Ascending aorta (tissue), 2 donors: ENCODE results near the gene HSD17B10. TPM values are rescaled to one million over a fixed set of nuclear protein-coding genes. Genes with fewer than 3 reads are reported as not detected.
"Not testable (repeated sequence)": the region's sequence is repeated elsewhere in the genome, so short reads cannot be mapped to it uniquely, and the experiment has no call there.

ENCODE experiments used
- DNase-seq, 2 donors: peaks; one replicate each; pipeline ENCODE4 v3.0.0-alpha.2; 2019; ENCODE audit warnings: low spot score in 2 of 2
- H3K27ac ChIP-seq, 2 donors: fragments of 200-600 bp; sonication (generic); one replicate each; pipeline ENCODE4 v1.5.1; 2016 to 2017; ENCODE audit warnings: mild to moderate bottlenecking in 1 of 2
- H3K27me3 ChIP-seq: fragments of 200-600 bp; sonication (generic); one replicate; pipeline ENCODE4 v1.5.1; 2017
- H3K36me3 ChIP-seq, 2 donors: fragments of 200-600 bp; sonication (generic); one replicate each; pipeline ENCODE4 v1.5.1; 2016
- H3K4me1 ChIP-seq, 2 donors: fragments of 200-600 bp; sonication (generic); one replicate each; pipeline ENCODE4 v1.5.1; 2016 to 2017; ENCODE audit warnings: mild to moderate bottlenecking in 1 of 2
- H3K4me3 ChIP-seq, 2 donors: fragments of 200-600 bp; sonication (generic); one replicate each; pipeline ENCODE4 v1.5.1; 2016 to 2017; ENCODE audit warnings: mild to moderate bottlenecking in 1 of 2
- H3K9me3 ChIP-seq, 2 donors: fragments of 200-600 bp; sonication (generic); one replicate each; pipeline ENCODE4 v1.5.1; 2016
- intact Hi-C: fragments of 100-400 bp; cut with DNase I; formaldehyde crosslinking; loops from one replicate; pipeline ENCODE4 v1.15.1; 2023
- total RNA-seq: library from RNA; depleted of rRNA; stranded (reverse); fragments of >200 nt; gene quantifications from one replicate; pipeline ENCODE4 v1.1.0, GENCODE V29; 2016
- TF ChIP-seq, protein P1 (sequence below), 3 experiments: fragments of 200-600 bp in 2 of 3; fragments of 450-650 bp in 1 of 3; sonication (generic) in 2 of 3; IDR thresholded peaks; one replicate each; pipeline ENCODE4 v1.5.1; 2016 to 2019; ENCODE audit warnings: antibody characterized with exemption in 3 of 3, mild to moderate bottlenecking in 1 of 3, moderate library complexity in 1 of 3

The HSD17B10 gene
- total RNA-seq, 1 donor from 2014 or later = 21.5 TPM

DNA sequence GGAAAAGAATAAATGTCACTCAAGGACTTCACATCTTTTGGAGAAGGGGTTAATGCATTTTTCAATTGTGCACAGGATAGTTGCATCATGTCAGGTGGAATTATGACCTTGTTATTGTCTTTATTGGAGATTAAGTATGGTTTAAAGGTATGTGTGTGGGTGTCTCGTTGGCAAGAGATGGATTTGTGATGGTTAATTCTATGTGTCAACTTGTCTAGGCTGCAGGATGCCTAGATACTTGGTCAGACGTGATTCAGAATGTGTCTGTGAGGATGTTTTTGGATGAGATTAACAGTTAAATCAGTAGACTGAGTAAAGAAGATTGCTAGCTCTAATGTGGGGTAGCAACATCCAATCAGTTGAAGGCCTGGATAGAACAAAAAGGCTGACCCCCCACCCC is 42.2 kb upstream of the HSD17B10 start:
- Histone ChIP-seq H3K27me3 (no peaks in the 10 kb centered on the region), H3K4me3 (no peak overlapping the region), H3K27ac (no peak overlapping the region), H3K36me3 (no peaks in the 10 kb centered on the region), H3K9me3 (no peaks in the 10 kb centered on the region), H3K4me1 (no peaks in the 10 kb centered on the region)
- TF ChIP-seq, protein P1, sequence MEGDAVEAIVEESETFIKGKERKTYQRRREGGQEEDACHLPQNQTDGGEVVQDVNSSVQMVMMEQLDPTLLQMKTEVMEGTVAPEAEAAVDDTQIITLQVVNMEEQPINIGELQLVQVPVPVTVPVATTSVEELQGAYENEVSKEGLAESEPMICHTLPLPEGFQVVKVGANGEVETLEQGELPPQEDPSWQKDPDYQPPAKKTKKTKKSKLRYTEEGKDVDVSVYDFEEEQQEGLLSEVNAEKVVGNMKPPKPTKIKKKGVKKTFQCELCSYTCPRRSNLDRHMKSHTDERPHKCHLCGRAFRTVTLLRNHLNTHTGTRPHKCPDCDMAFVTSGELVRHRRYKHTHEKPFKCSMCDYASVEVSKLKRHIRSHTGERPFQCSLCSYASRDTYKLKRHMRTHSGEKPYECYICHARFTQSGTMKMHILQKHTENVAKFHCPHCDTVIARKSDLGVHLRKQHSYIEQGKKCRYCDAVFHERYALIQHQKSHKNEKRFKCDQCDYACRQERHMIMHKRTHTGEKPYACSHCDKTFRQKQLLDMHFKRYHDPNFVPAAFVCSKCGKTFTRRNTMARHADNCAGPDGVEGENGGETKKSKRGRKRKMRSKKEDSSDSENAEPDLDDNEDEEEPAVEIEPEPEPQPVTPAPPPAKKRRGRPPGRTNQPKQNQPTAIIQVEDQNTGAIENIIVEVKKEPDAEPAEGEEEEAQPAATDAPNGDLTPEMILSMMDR (IDR thresholded peaks at IDR 0.05) = no peak
- intact Hi-C loops = no loop called here
- DNase-seq = no peak

DNA sequence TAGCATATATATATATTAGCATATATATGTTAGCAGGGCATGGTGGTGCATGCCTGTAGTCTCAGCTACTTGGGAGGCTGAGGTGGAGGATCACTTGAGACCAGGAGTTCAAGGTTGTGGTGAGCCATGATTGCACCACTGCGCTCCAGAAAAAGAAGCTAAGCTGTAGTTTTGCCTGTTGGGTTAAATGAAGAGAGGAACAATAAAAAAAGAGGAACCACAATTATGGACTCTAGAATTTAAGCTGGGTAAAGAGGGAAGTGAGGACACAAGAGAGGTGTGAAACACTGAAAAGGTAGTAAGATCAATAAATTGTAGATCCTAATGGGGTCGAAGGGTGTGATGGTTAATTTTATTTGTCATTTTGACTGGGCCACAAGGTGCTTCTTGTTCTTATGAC is 40.5 kb upstream of the HSD17B10 start:
- H3K9me3 ChIP-seq = no peaks in the 10 kb centered on the region
- no peaks in the 10 kb centered on the region for H3K4me1 ChIP-seq
- H3K27ac ChIP-seq = no peak overlapping the region
- DNase-seq = no peak
- no peak overlapping the region for H3K4me3 ChIP-seq
- no peaks in the 10 kb centered on the region for H3K36me3 ChIP-seq
- intact Hi-C loops = no loop called here
- H3K27me3 ChIP-seq = no peaks in the 10 kb centered on the region
- TF ChIP-seq, protein P1 (IDR thresholded peaks at IDR 0.05) = no peak

GRCh38 chrX:53471346-53471745 is 37.2 kb upstream of the HSD17B10 start:
- Histone ChIP-seq H3K27ac (no peak overlapping the region), H3K9me3 (no peaks in the 10 kb centered on the region), H3K36me3 (no peaks in the 10 kb centered on the region), H3K4me3 (no peak overlapping the region), H3K27me3 (no peaks in the 10 kb centered on the region), H3K4me1 (no peaks in the 10 kb centered on the region)
- intact Hi-C loops = no loop called here
- TF ChIP-seq, protein P1 (IDR thresholded peaks at IDR 0.05) = no peak
- DNase-seq = no peak

- H3K4me1 ChIP-seq, DNase-seq, H3K27me3 ChIP-seq, H3K27ac ChIP-seq, intact Hi-C loops, H3K9me3 ChIP-seq, H3K4me3 ChIP-seq, H3K36me3 ChIP-seq: not testable (repeated sequence)
These were observed 34.5 kb upstream of the HSD17B10 start for GRCh38 chrX:53468659-53469058.

DNA sequence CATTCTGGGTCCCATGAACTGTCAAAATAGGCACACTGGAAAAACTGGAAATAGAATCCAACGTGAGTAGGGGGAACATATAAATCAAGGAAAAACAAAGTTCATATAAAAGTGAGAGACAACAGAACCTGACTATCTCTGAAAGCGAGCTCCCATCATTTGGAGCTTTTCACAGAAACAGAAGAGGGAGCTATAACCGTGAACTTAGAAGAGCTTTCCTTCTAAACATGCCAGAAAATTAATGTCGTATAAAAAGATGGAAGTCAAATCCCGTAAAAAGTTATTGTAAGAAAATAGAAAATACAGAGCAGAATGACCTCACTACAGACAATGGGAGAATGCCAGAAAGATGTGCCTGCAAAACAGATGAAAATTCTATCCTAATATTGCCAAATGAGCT is 23.9 kb upstream of the HSD17B10 start:
- intact Hi-C loops = no loop called here
- TF ChIP-seq, protein P1 (IDR thresholded peaks at IDR 0.05) = no peak
- no peak for DNase-seq
- Histone ChIP-seq H3K27me3 (no peaks in the 10 kb centered on the region), H3K9me3 (no peaks in the 10 kb centered on the region), H3K4me3 (no peak overlapping the region), H3K27ac (no peak overlapping the region), H3K36me3 (no peaks in the 10 kb centered on the region), H3K4me1 (no peaks in the 10 kb centered on the region)

GRCh38 chrX:53456254-53456653 is 22.1 kb upstream of the HSD17B10 start:
- Histone ChIP-seq H3K4me1 (no peaks in the 10 kb centered on the region), H3K36me3 (no peaks in the 10 kb centered on the region), H3K27ac (no peak overlapping the region), H3K27me3 (no peaks in the 10 kb centered on the region), H3K9me3 (no peaks in the 10 kb centered on the region), H3K4me3 (no peak overlapping the region)
- DNase-seq = no peak
- TF ChIP-seq, protein P1 (IDR thresholded peaks at IDR 0.05) = no peak
- intact Hi-C loops = no loop called here
